ENCODE results near the gene ZGLP1. TPM values are rescaled to one million over a fixed set of nuclear protein-coding genes. Genes with fewer than 3 reads are reported as not detected.

Gene ZGLP1
- total and polyA plus RNA-seq, 2 of the 13 experiments (the other 11 are each of a cell fraction or from before 2014, with no cell fraction given): 2.4 to 3.0 TPM

- TF ChIP-seq LBX2 (CRISPR knock-in tag; IDR thresholded peaks at IDR 0.05; ENCODE audit: borderline replicate concordance) (peak; percentile 36; the same call in 1 of the 2 replicates), EZH2 (conservative IDR thresholded peaks at IDR 0.05; ENCODE audit: low read depth, low read length) (no peak)
Observed at GRCh38 chr19:10270616-10271394, 38.8 kb downstream of the ZGLP1 start, which contains the start of gene ICAM1 (continued).

- Histone ChIP-seq H3K4me2 (ENCODE audit: low read depth, low read length) (peak overlapping the region; percentile 87), H3K4me3 (replicated peaks in 1 of 3; ENCODE audit: insufficient read depth in 1 of 3, low read depth in 2 of 3, low read length in 3 of 3) (peak overlapping the region; percentile 68 to 81 (median 76)), H2AFZ (ENCODE audit: low read length) (no peak overlapping the region), H4K20me1 (ENCODE audit: insufficient read depth, low read length) (no peaks in the 10 kb centered on the region), H3K79me2 (ENCODE audit: insufficient read depth, low read length) (peaks cover 28% of the 10 kb centered on the region), H3K27ac (ENCODE audit: extremely low read length, insufficient read depth, low read length) (peak overlapping the region; percentile 85), H3K4me1 (ENCODE audit: insufficient read depth, low read length) (peaks cover 65% of the 10 kb centered on the region), H3K27me3 (ENCODE audit: control insufficient read depth in 1 of 2, insufficient read depth in 2 of 2, low read length in 2 of 2) (no peaks in the 10 kb centered on the region), H3K9me3 (ENCODE audit: low read length) (no peaks in the 10 kb centered on the region), H3K36me3 (replicated peaks in 1 of 2; ENCODE audit: control insufficient read depth in 1 of 2, insufficient read depth in 2 of 2, low read length in 2 of 2) (peaks cover 5 to 13% of the 10 kb centered on the region in 2 experiments; a peak in 3 of 5 replicates), H3K9ac (ENCODE audit: insufficient read depth, low read depth, low read length) (peak overlapping the region; percentile 79)
- intact Hi-C loops (cut with micrococcal nuclease; ENCODE audit: unreplicated experiment): loop anchor here (2.0 kb wide), 1 partner anchor 17 kb away; the partner anchor contains the start of gene ICAM4
- no peak for DNase-seq (ENCODE audit: low spot score)
- FAIRE-seq: no peak
- 66% methylated on average over 27 of the region's 37 CpGs for WGBS (ENCODE audit: low lambda C conversion rate)
- in situ Hi-C loops (cut with HindIII; ENCODE audit: extremely low pct_ligation_motif_present, low pct_unique_long_range_greater_than_20kb): loop anchor here (5.0 kb wide), 1 partner anchor 122 kb away; no protein-coding TSS in a partner anchor
- no TSS peak for BruUV-seq (replicated peaks)
- peak; percentile 14 for ATAC-seq
- ChIA-PET POLR2A (interaction anchor here (0.7 to 6.5 kb wide), 14 partner anchors 10 to 139 kb away, joined by 3 to 149 read pairs (median 10); partner anchors contain the start of genes CDC37, ICAM4, ICAM5 and MRPL4), CTCF (ENCODE audit: low intra/inter-chr PET ratio, low total read pairs) (interaction anchor here (3.6 kb wide), 1 partner anchor 119 kb away, joined by 47 read pairs; no protein-coding TSS in a partner anchor)
- TF ChIP-seq SNAPC2 (CRISPR knock-in tag; IDR thresholded peaks at IDR 0.05) (no peak), ZBTB46 (CRISPR knock-in tag; IDR thresholded peaks at IDR 0.05; ENCODE audit: borderline replicate concordance) (no peak), ZBTB38 (CRISPR knock-in tag; IDR thresholded peaks at IDR 0.05) (peak; percentile 96; the same call in 1 of the 2 replicates), PCBP1 (IDR thresholded peaks at IDR 0.05; ENCODE audit: borderline replicate concordance, low read depth, low read length) (no peak), ZKSCAN1 (IDR thresholded peaks at IDR 0.05; ENCODE audit: low read length) (no peak), HNF1A (IDR thresholded peaks at IDR 0.05; ENCODE audit: low read depth) (no peak), HNF1A (CRISPR knock-in tag; IDR thresholded peaks at IDR 0.05; ENCODE audit: borderline replicate concordance) (no peak), ZNF224 (CRISPR knock-in tag; IDR thresholded peaks at IDR 0.05) (no peak), TOE1 (CRISPR knock-in tag; IDR thresholded peaks at IDR 0.05) (no peak), DDIT3 (CRISPR knock-in tag; IDR thresholded peaks at IDR 0.05) (no peak), TBX2 (CRISPR knock-in tag; IDR thresholded peaks at IDR 0.05; ENCODE audit: borderline replicate concordance) (no peak), MAFF (IDR thresholded peaks at IDR 0.05; ENCODE audit: low read depth, low read length) (no peak), MXD4 (CRISPR knock-in tag; IDR thresholded peaks at IDR 0.05) (no peak)
Observed at GRCh38 chr19:10270180-10270615, 39.4 kb downstream of the ZGLP1 start.

Measured in HepG2 (cell line).